Stimulated activated CD8-positive, alpha-beta memory T cell treated with anti-CD3 and anti-CD28 coated beads, Interleukin-2, amount 100 ng/mL, for 48 hours (primary cell): ENCODE data around the gene DDX46.
"Not testable (repeated sequence)": the region's sequence is repeated elsewhere in the genome, so short reads cannot be mapped to it uniquely, and the experiment has no call there.

Experiments used
- DNase-seq, 2 donors: peaks; one replicate each; pipeline ENCODE4 v3.0.0-alpha.2; 2020; ENCODE audit warnings: low read depth in 2 of 2

The DDX46 gene

GRCh38 chr5:134845335-134845851 is 86.8 kb downstream of the DDX46 start:
- no peak for DNase-seq

GRCh38 chr5:134845852-134846640 is 87.5 kb downstream of the DDX46 start, which contains the start of gene C5orf24:
Gene C5orf24 (plus strand): TSS chr5:134845968. CDS start chr5:134854901, 8,933 bp downstream.
- DNase-seq, result peak; percentile 84 to 90

GRCh38 chr5:134846641-134846960 is 88.0 kb downstream of the DDX46 start:
- DNase-seq, result no peak

- DNase-seq, result not testable (repeated sequence)
These were observed 90.9 kb downstream of the DDX46 start for GRCh38 chr5:134849434-134849933.

- no peak for DNase-seq
These were observed 92.8 kb downstream of the DDX46 start for GRCh38 chr5:134851307-134851923.

- not testable (repeated sequence) for DNase-seq
These were observed 97.9 kb downstream of the DDX46 start for GRCh38 chr5:134856465-134856864.

- no peak for DNase-seq
These were observed 98.8 kb downstream of the DDX46 start for GRCh38 chr5:134857401-134857800.

GRCh38 chr5:134864707-134865106 is 106.1 kb downstream of the DDX46 start:
- DNase-seq, result no peak

- no peak for DNase-seq
These were observed 114.9 kb downstream of the DDX46 start for GRCh38 chr5:134873494-134873893.

- DNase-seq, result peak; percentile 70 to 75
These were observed 115.6 kb downstream of the DDX46 start, which contains the start of gene TXNDC15 for GRCh38 chr5:134873987-134874830. Gene TXNDC15 (plus strand): TSS chr5:134874371. CDS start chr5:134874428, 57 bp downstream.

- DNase-seq, result no peak
These were observed 116.5 kb downstream of the DDX46 start for GRCh38 chr5:134874831-134875655.

- DNase-seq, result no peak
These were observed 118.6 kb downstream of the DDX46 start for GRCh38 chr5:134877159-134877558.

- no peak for DNase-seq
These were observed 119.8 kb downstream of the DDX46 start for GRCh38 chr5:134878403-134878802.

- no peak for DNase-seq
These were observed 120.9 kb downstream of the DDX46 start for GRCh38 chr5:134879456-134879855.
